Inflammatory macrophage (primary cell): ENCODE measurements around the gene SDCCAG8.
"Not testable (repeated sequence)": the region's sequence is repeated elsewhere in the genome, so short reads cannot be mapped to it uniquely, and the experiment has no call there.

Experiments used
- DNase-seq, 2 donors: peaks; one replicate each; pipeline ENCODE4 v3.0.0-alpha.2; 2020 to 2022
- total RNA-seq, 18 experiments: gene quantifications; one replicate each; lab custom pipeline; 2026; ENCODE audit warnings: mixed read lengths in 6 of 18, inconsistent platforms in 2 of 18; lab: John Stamatoyannopoulos, UW

Gene SDCCAG8
- 28.9 to 89.8 (median 60.9) reads per million in 18 experiments for total RNA-seq

GRCh38 chr1:243255791-243256512, at the start of gene SDCCAG8:
TSS of gene SDCCAG8 (plus strand) at chr1:243256041. CDS start at chr1:243256174, 133 bp downstream.
- peak; percentile 100 for DNase-seq

GRCh38 chr1:243211984-243212383, 43.9 kb upstream of the SDCCAG8 start:
- DNase-seq, result not testable (repeated sequence)

- DNase-seq, result peak in 1 of 2 donors; percentile 39
These were observed 42.6 kb upstream of the SDCCAG8 start for GRCh38 chr1:243213045-243213787.

GRCh38 chr1:243215276-243215875, 40.5 kb upstream of the SDCCAG8 start:
- not testable (repeated sequence) for DNase-seq

- no peak for DNase-seq
These were observed 39.1 kb upstream of the SDCCAG8 start for GRCh38 chr1:243216741-243217140.

GRCh38 chr1:243217349-243217748, 38.5 kb upstream of the SDCCAG8 start:
- DNase-seq, result no peak

- no peak for DNase-seq
These were observed 37.8 kb upstream of the SDCCAG8 start for GRCh38 chr1:243218059-243218458.

GRCh38 chr1:243227622-243228021, 28.2 kb upstream of the SDCCAG8 start:
- DNase-seq, result no peak

GRCh38 chr1:243229526-243229925, 26.3 kb upstream of the SDCCAG8 start:
- no peak for DNase-seq

GRCh38 chr1:243230914-243231313, 24.9 kb upstream of the SDCCAG8 start:
- DNase-seq, result peak in 1 of 2 donors; percentile 44

- DNase-seq, result no peak
These were observed 21.9 kb upstream of the SDCCAG8 start for GRCh38 chr1:243233908-243234307.

- DNase-seq, result no peak
These were observed 20.7 kb upstream of the SDCCAG8 start for GRCh38 chr1:243234978-243235647.

- no peak for DNase-seq
These were observed 19.1 kb upstream of the SDCCAG8 start for GRCh38 chr1:243236604-243237252.

- peak in 1 of 2 donors; percentile 61 for DNase-seq
These were observed 11.4 kb upstream of the SDCCAG8 start for GRCh38 chr1:243244432-243244841.

GRCh38 chr1:243246916-243247315, 8.9 kb upstream of the SDCCAG8 start:
- peak; percentile 70 to 76 for DNase-seq

- DNase-seq, result no peak
These were observed 7.9 kb upstream of the SDCCAG8 start for GRCh38 chr1:243247901-243248300.

- no peak for DNase-seq
These were observed 6.6 kb upstream of the SDCCAG8 start for GRCh38 chr1:243249214-243249613.

- DNase-seq, result no peak
These were observed 5.7 kb upstream of the SDCCAG8 start for GRCh38 chr1:243250102-243250501.

- DNase-seq, result no peak
These were observed 4.3 kb upstream of the SDCCAG8 start for GRCh38 chr1:243251539-243251938.

GRCh38 chr1:243253211-243253925, 2.5 kb upstream of the SDCCAG8 start:
- peak; percentile 36 to 43 for DNase-seq

GRCh38 chr1:243253926-243254232, 2.0 kb upstream of the SDCCAG8 start:
- no peak for DNase-seq
